Ishikawa (cell line): ENCODE measurements around the gene PACRGL.

Source experiments
- EP300 ChIP-seq: IDR thresholded peaks from 2 replicates; pipeline ENCODE4 v1.6.1; 2012; ENCODE audit warnings: borderline replicate concordance
- FOXM1 ChIP-seq: IDR thresholded peaks from 2 replicates; pipeline ENCODE4 v1.6.1; 2012; ENCODE audit warnings: low read depth, borderline replicate concordance
- MAX ChIP-seq: IDR thresholded peaks from 2 replicates; pipeline ENCODE4 v1.6.1; 2012
- RAD21 ChIP-seq: IDR thresholded peaks from 2 replicates; pipeline ENCODE4 v1.6.1; 2012; ENCODE audit warnings: low read depth
- REST ChIP-seq: IDR thresholded peaks from 2 replicates; pipeline ENCODE4 v1.6.1; 2012; ENCODE audit warnings: low read depth, mild to moderate bottlenecking
- USF1 ChIP-seq: IDR thresholded peaks from 2 replicates; pipeline ENCODE4 v1.6.1; 2012
- YY1 ChIP-seq: IDR thresholded peaks from 2 replicates; pipeline ENCODE4 v1.6.1; 2012; ENCODE audit warnings: low read depth
- ZBTB7A ChIP-seq: IDR thresholded peaks from 2 replicates; pipeline ENCODE4 v1.6.1; 2012; ENCODE audit warnings: low read depth

- TF ChIP-seq EP300 (no peak), RAD21 (no peak), ZBTB7A (no peak), YY1 (no peak), FOXM1 (no peak), USF1 (no peak), REST (no peak), MAX (no peak)
Observed at GRCh38 chr4:20698820-20699219, 1.4 kb upstream of the PACRGL start.
